SK-N-MC (cell line): Measurements from ENCODE around the gene SPINK5.

Experiments used
- EZH2 ChIP-seq: fragments of 200-600 bp; sonication (generic); IDR thresholded peaks from one replicate; pipeline ENCODE4 v1.6.1; 2017; ENCODE audit warnings: antibody characterized with exemption
- FOXP2 ChIP-seq: optimal IDR thresholded peaks from 2 replicates; pipeline ENCODE3; 2011; ENCODE audit warnings: mild to moderate bottlenecking, moderate library complexity; ENCODE audit not compliant: insufficient read depth; ENCODE audit errors: extremely low read length, control extremely low read depth
- POLR2AphosphoS5 ChIP-seq: IDR thresholded peaks from 2 replicates; pipeline ENCODE4 v1.6.1; 2012; ENCODE audit warnings: mild to moderate bottlenecking, low read depth, low read length, borderline replicate concordance

DNA sequence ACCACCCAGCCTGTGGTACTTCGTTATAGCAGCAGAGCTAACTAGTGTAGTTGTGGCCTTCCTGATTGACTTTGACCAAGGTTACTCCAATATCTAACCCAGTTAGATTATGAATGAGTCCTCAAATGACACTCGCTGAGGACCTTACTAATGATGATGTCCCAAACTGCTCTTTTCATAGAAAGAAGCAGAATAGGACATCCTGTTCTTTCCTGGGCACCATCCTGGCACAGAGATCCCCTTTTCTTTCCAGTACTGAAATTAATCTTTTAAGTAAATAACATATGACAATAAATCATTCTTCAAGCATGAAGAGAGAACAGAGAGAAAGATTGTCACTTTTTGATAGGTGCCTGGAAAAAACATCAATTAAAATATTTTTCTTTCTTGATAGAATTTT, 77.9 kb downstream of the SPINK5 start:
- no peak for TF ChIP-seq EZH2
- no peak for TF ChIP-seq POLR2AphosphoS5
- no peak for TF ChIP-seq FOXP2
